ENCODE measurements around the gene ERFE. TPM values are rescaled to one million over a fixed set of nuclear protein-coding genes. Genes with fewer than 3 reads are reported as not detected.
A peak's percentile ranks its signal among the peaks of the same experiment; 100 is the strongest.

The ERFE gene
- total RNA-seq, 1 donor from 2014 or later = 1.3 TPM

GRCh38 chr2:238171575-238172187 is 12.9 kb downstream of the ERFE start:
- no peak for TF ChIP-seq CTCF (IDR thresholded peaks at IDR 0.05; ENCODE audit: unreplicated experiment)
- H3K36me3 Mint-ChIP-seq (ENCODE audit: insufficient read depth) = peaks cover 13% of the 10 kb centered on the region
- no peak overlapping the region for H3K27ac Mint-ChIP-seq
- no peak overlapping the region for H3K4me3 Mint-ChIP-seq (ENCODE audit: low read depth)
- no peaks in the 10 kb centered on the region for H3K9me3 Mint-ChIP-seq (ENCODE audit: low read depth)
- H3K4me1 Mint-ChIP-seq (ENCODE audit: low read depth) = no peaks in the 10 kb centered on the region
- H3K27me3 Mint-ChIP-seq = no peaks in the 10 kb centered on the region
- no peak for DNase-seq (ENCODE audit: low spot score, unreplicated experiment)

- no peak for TF ChIP-seq CTCF (IDR thresholded peaks at IDR 0.05; ENCODE audit: unreplicated experiment)
- H3K4me1 Mint-ChIP-seq (ENCODE audit: low read depth) = no peaks in the 10 kb centered on the region
- no peaks in the 10 kb centered on the region for H3K9me3 Mint-ChIP-seq (ENCODE audit: low read depth)
- H3K36me3 Mint-ChIP-seq (ENCODE audit: insufficient read depth) = peaks cover 18% of the 10 kb centered on the region
- no peak for DNase-seq (ENCODE audit: low spot score, unreplicated experiment)
- no peaks in the 10 kb centered on the region for H3K27me3 Mint-ChIP-seq
- H3K4me3 Mint-ChIP-seq (ENCODE audit: low read depth) = no peak overlapping the region
- H3K27ac Mint-ChIP-seq = no peak overlapping the region
Observed at GRCh38 chr2:238172439-238172838, 13.7 kb downstream of the ERFE start.

- no peaks in the 10 kb centered on the region for H3K27me3 Mint-ChIP-seq
- no peak for DNase-seq (ENCODE audit: low spot score, unreplicated experiment)
- peak; percentile 38 for TF ChIP-seq CTCF (IDR thresholded peaks at IDR 0.05; ENCODE audit: unreplicated experiment)
- no peaks in the 10 kb centered on the region for H3K9me3 Mint-ChIP-seq (ENCODE audit: low read depth)
- H3K4me3 Mint-ChIP-seq (ENCODE audit: low read depth) = no peak overlapping the region
- no peak overlapping the region for H3K27ac Mint-ChIP-seq
- H3K4me1 Mint-ChIP-seq (ENCODE audit: low read depth) = no peaks in the 10 kb centered on the region
- H3K36me3 Mint-ChIP-seq (ENCODE audit: insufficient read depth) = peaks cover 18% of the 10 kb centered on the region
Observed at GRCh38 chr2:238173692-238174091, 14.9 kb downstream of the ERFE start.

GRCh38 chr2:238174291-238174690 is 15.5 kb downstream of the ERFE start:
- no peak for DNase-seq (ENCODE audit: low spot score, unreplicated experiment)
- no peak overlapping the region for H3K27ac Mint-ChIP-seq
- no peaks in the 10 kb centered on the region for H3K9me3 Mint-ChIP-seq (ENCODE audit: low read depth)
- H3K36me3 Mint-ChIP-seq (ENCODE audit: insufficient read depth) = peaks cover 22% of the 10 kb centered on the region
- no peaks in the 10 kb centered on the region for H3K27me3 Mint-ChIP-seq
- no peaks in the 10 kb centered on the region for H3K4me1 Mint-ChIP-seq (ENCODE audit: low read depth)
- H3K4me3 Mint-ChIP-seq (ENCODE audit: low read depth) = no peak overlapping the region
- no peak for TF ChIP-seq CTCF (IDR thresholded peaks at IDR 0.05; ENCODE audit: unreplicated experiment)

- H3K36me3 Mint-ChIP-seq (ENCODE audit: insufficient read depth) = peaks cover 22% of the 10 kb centered on the region
- no peaks in the 10 kb centered on the region for H3K4me1 Mint-ChIP-seq (ENCODE audit: low read depth)
- no peaks in the 10 kb centered on the region for H3K9me3 Mint-ChIP-seq (ENCODE audit: low read depth)
- H3K4me3 Mint-ChIP-seq (ENCODE audit: low read depth) = no peak overlapping the region
- H3K27me3 Mint-ChIP-seq = no peaks in the 10 kb centered on the region
- no peak for TF ChIP-seq CTCF (IDR thresholded peaks at IDR 0.05; ENCODE audit: unreplicated experiment)
- DNase-seq (ENCODE audit: low spot score, unreplicated experiment) = no peak
- H3K27ac Mint-ChIP-seq = no peak overlapping the region
Observed at GRCh38 chr2:238174701-238175100, 15.9 kb downstream of the ERFE start.
